SK-N-SH treated with all-trans-retinoic acid at 6 μM for 48 hours (cell line): ENCODE data around the gene F11R.

Source experiments
- ATAC-seq: fragments of 200-7000 bp; cut with Tn5 transposase; 3 replicates; pipeline ENCODE4 v1.9.1; 2020; ENCODE audit warnings: mild to moderate bottlenecking, moderate library complexity
- ARNTL ChIP-seq: fragments of 450-650 bp; formaldehyde crosslinking; IDR thresholded peaks from 2 replicates; pipeline ENCODE4 v1.5.0; 2020; ENCODE audit warnings: low read depth, mild to moderate bottlenecking, moderate library complexity, borderline replicate concordance
- BACH2 ChIP-seq: fragments of 250-450 bp; sonication (Bioruptor Pico); IDR thresholded peaks from 2 replicates; pipeline ENCODE4 v1.9.0; 2021; ENCODE audit warnings: mild to moderate bottlenecking, borderline replicate concordance
- CREB5 ChIP-seq: fragments of 250-450 bp; sonication (Bioruptor Pico); IDR thresholded peaks from 2 replicates; pipeline ENCODE4 v1.5.1; 2020; ENCODE audit warnings: low read depth, mild to moderate bottlenecking, moderate library complexity
- CSRNP3 ChIP-seq: fragments of 250-450 bp; sonication (Bioruptor Pico); IDR thresholded peaks from 2 replicates; pipeline ENCODE4 v1.5.1; 2021; ENCODE audit warnings: mild to moderate bottlenecking, moderate library complexity
- ESRRG ChIP-seq: fragments of 250-450 bp; sonication (Bioruptor Pico); IDR thresholded peaks from 2 replicates; pipeline ENCODE4 v1.6.1; 2021; ENCODE audit warnings: mild to moderate bottlenecking
- ISL1 ChIP-seq: fragments of 250-450 bp; sonication (Bioruptor Pico); IDR thresholded peaks from 2 replicates; pipeline ENCODE4 v2.1.2; 2022; ENCODE audit warnings: mild to moderate bottlenecking, moderate library complexity
- OSR1 ChIP-seq: fragments of 250-450 bp; sonication (Bioruptor Pico); IDR thresholded peaks from 2 replicates; pipeline ENCODE4 v1.8.0; 2022; ENCODE audit warnings: moderate library complexity, mild to moderate bottlenecking, inconsistent platforms
- PATZ1 ChIP-seq: fragments of 250-450 bp; sonication (Bioruptor Pico); IDR thresholded peaks from 2 replicates; pipeline ENCODE4 v1.8.0; 2020; ENCODE audit warnings: mild to moderate bottlenecking, moderate library complexity, borderline replicate concordance
- POU6F1 ChIP-seq: fragments of 250-450 bp; sonication (Bioruptor Pico); IDR thresholded peaks from 2 replicates; pipeline ENCODE4 v1.8.0; 2021; ENCODE audit warnings: low read depth, mild to moderate bottlenecking, moderate library complexity, borderline replicate concordance
- PPARA ChIP-seq: fragments of 250-450 bp; sonication (Bioruptor Pico); IDR thresholded peaks from 2 replicates; pipeline ENCODE4 v1.5.0; 2020; ENCODE audit warnings: mild to moderate bottlenecking, borderline replicate concordance
- RARB ChIP-seq: fragments of 250-450 bp; sonication (Bioruptor Pico); IDR thresholded peaks from 2 replicates; pipeline ENCODE4 v1.8.0; 2021; ENCODE audit warnings: mild to moderate bottlenecking, moderate library complexity
- TOX ChIP-seq: fragments of 250-450 bp; sonication (Bioruptor Pico); IDR thresholded peaks from 2 replicates; pipeline ENCODE4 v1.8.0; 2021; ENCODE audit warnings: mild to moderate bottlenecking, moderate library complexity, borderline replicate concordance
- TSHZ2 ChIP-seq: fragments of 250-450 bp; sonication (Bioruptor Pico); IDR thresholded peaks from 2 replicates; pipeline ENCODE4 v1.5.0; 2020; ENCODE audit warnings: mild to moderate bottlenecking, moderate library complexity
- ZC3H10 ChIP-seq: fragments of 250-450 bp; sonication (Bioruptor Pico); IDR thresholded peaks from 2 replicates; pipeline ENCODE4 v1.5.1; 2021; ENCODE audit warnings: mild to moderate bottlenecking, moderate library complexity
- ZFP3 ChIP-seq: fragments of 250-450 bp; sonication (Bioruptor Pico); IDR thresholded peaks from 2 replicates; pipeline ENCODE4 v1.5.0; 2020; ENCODE audit warnings: mild to moderate bottlenecking, moderate library complexity
- ZFP30 ChIP-seq: fragments of 450-650 bp; formaldehyde crosslinking; IDR thresholded peaks from 2 replicates; pipeline ENCODE4 v1.5.0; 2022; ENCODE audit warnings: mild to moderate bottlenecking, moderate library complexity
- ZNF565 ChIP-seq: fragments of 450-650 bp; formaldehyde crosslinking; conservative IDR thresholded peaks from 2 replicates; pipeline ENCODE4 v1.5.0; 2020; ENCODE audit warnings: low read depth, mild to moderate bottlenecking, moderate library complexity
- ZNF8 ChIP-seq: fragments of 450-650 bp; formaldehyde crosslinking; IDR thresholded peaks from 2 replicates; pipeline ENCODE4 v1.5.0; 2020; ENCODE audit warnings: mild to moderate bottlenecking, moderate library complexity

Gene F11R

GRCh38 chr1:161051219-161051618, 30.3 kb upstream of the F11R start:
- TF ChIP-seq ZC3H10 (CRISPR knock-in tag) = no peak
- TF ChIP-seq PPARA (CRISPR knock-in tag) = no peak
- TF ChIP-seq ZFP30 = no peak
- no peak for TF ChIP-seq OSR1 (CRISPR knock-in tag)
- no peak for TF ChIP-seq ESRRG
- no peak for TF ChIP-seq RARB
- no peak for TF ChIP-seq ARNTL (CRISPR knock-in tag)
- TF ChIP-seq PATZ1 = no peak
- TF ChIP-seq TSHZ2 (CRISPR knock-in tag) = no peak
- TF ChIP-seq CREB5 (CRISPR knock-in tag) = no peak
- TF ChIP-seq ISL1 (CRISPR knock-in tag) = no peak
- no peak for TF ChIP-seq BACH2 (CRISPR knock-in tag)
- no peak for TF ChIP-seq POU6F1 (CRISPR knock-in tag)
- no peak for TF ChIP-seq ZNF565 (CRISPR knock-in tag)
- no peak for TF ChIP-seq TOX
- ATAC-seq = no peak

GRCh38 chr1:161048949-161049722, 28.2 kb upstream of the F11R start:
- no peak for ATAC-seq
- no peak for TF ChIP-seq RARB
- TF ChIP-seq BACH2 (CRISPR knock-in tag) = no peak
- TF ChIP-seq TOX = no peak
- TF ChIP-seq ZC3H10 (CRISPR knock-in tag) = no peak
- TF ChIP-seq ZNF565 (CRISPR knock-in tag) = no peak
- TF ChIP-seq CREB5 (CRISPR knock-in tag) = no peak
- no peak for TF ChIP-seq ISL1 (CRISPR knock-in tag)
- TF ChIP-seq PPARA (CRISPR knock-in tag) = no peak
- TF ChIP-seq ZFP3 (CRISPR knock-in tag) = no peak
- no peak for TF ChIP-seq POU6F1 (CRISPR knock-in tag)
- no peak for TF ChIP-seq CSRNP3
- TF ChIP-seq PATZ1 = no peak
- TF ChIP-seq TSHZ2 (CRISPR knock-in tag) = no peak
- TF ChIP-seq OSR1 (CRISPR knock-in tag) = no peak
- no peak for TF ChIP-seq ESRRG
- TF ChIP-seq ZNF8 (CRISPR knock-in tag) = no peak
